ENCODE measurements around the gene LRRTM4.
"Not testable (repeated sequence)": the region's sequence is repeated elsewhere in the genome, so short reads cannot be mapped to it uniquely, and the experiment has no call there.

LRRTM4 gene

DNA sequence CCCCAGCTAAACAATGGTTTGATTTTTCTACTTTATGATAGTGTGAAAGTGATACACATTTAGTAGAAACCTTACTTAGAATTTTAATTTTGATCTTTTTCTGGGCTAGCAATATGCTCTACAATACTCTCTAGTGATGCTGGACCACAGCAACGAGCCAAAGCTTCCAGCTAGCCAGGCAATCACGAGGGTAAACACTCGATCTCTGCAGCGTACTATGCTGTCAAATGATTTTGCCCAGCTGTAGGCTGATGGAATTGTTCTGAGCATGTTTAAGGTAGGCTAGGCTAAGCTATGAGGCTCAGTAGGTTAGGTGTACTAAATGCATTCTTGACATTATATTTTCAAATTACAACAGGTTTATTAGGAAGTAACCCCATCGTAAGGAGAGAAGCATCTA is 207.5 kb downstream of the LRRTM4 start:
- no peak for DNase-seq (ENCODE audit: low spot score)

DNA sequence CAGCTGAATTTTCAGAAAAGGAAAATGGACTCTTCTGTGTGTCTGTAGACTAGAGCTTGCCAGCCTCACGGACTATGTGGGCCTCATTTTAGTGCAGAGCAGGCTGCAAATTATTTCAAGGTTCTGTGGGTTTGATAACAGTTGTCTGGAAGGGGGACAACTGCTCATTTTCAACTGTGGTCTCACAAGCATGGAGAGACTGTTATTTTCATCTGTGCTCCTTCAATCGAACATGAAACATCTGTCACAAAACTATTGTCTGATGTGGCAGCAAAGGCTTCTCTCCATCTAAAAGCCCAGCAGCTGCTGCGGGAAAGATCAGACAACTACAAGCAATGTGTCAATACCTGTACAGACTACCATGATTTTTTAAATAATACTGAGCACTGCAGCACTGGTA is 211.8 kb downstream of the LRRTM4 start:
- no peak for DNase-seq (ENCODE audit: low spot score)

DNA sequence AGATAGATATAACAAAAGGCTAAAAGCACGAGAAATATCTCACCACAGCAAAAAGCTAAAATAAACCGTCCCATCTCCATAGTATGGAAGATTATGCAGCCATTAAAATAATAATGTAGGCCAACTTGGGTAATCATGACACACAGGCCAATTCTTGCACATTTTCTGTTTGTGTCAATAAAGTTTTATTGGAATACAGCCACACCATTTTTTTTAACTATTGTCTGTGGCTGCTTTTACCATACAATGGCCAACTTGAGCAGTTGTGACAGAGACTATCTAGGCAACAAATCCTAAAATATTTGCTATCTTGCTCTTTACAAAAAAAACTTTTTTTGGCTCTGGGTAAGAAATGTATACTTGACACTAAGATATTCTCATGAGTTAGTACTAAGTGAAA is 212.5 kb downstream of the LRRTM4 start:
- DNase-seq (ENCODE audit: low spot score): no peak

DNA sequence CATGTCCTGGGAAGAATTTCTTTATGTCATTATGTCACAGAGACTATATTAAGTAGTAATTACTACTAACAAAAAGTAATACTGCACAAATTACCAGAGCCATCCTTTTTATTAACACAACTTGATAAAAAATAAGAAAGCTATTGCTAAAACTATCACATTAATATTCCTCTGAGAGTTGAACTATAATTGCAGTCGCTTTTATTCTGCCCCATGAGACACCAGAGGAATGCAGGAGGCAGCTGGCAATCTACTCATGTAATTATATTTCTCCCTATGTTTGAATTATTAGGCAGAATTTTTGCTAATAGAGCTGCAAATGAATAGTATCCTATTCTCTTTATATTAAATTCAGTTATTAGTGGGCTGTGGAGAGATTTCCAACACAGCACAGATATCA is 220.7 kb downstream of the LRRTM4 start:
- no peak for DNase-seq (ENCODE audit: low spot score)

DNA sequence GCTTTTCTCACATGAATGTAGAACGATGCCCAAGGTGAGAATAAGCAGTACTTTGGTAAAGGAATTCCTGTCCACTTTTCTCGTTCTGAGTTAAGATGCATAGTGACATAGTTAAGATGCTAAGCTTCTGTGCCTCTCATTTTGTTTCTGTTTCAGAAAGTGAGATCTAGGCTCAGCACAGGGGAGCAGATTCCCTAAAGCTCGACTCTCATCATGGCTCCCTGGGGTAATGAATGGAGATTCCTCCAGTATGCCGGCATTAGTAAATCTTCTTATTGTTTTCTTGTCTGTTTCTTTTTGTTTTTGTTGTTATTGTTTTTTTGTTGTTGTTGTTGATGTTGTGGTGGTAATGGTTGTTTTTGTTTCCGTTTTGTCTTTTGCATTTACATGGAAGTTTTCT is 225.4 kb downstream of the LRRTM4 start:
- no peak for DNase-seq (ENCODE audit: low spot score)

DNA sequence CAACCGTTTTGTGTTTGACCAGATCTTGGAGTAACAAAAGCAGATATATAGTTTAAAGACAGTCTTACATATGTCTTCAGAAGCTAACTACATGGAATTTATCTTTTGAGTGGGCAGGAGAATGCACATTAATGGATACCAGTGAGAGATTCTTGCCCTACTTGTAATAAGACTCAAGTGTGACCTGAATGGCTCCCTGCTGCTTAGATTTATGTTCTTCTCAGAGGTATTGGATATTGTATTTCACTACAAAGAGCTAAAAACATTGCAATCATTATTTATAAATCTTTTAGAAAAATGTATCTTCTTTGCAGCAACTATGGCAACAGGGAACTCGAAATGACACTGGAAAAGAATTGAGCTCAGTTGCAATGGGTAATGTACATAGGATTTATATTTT is 227.7 kb downstream of the LRRTM4 start:
- no peak for DNase-seq (ENCODE audit: low spot score)

DNA sequence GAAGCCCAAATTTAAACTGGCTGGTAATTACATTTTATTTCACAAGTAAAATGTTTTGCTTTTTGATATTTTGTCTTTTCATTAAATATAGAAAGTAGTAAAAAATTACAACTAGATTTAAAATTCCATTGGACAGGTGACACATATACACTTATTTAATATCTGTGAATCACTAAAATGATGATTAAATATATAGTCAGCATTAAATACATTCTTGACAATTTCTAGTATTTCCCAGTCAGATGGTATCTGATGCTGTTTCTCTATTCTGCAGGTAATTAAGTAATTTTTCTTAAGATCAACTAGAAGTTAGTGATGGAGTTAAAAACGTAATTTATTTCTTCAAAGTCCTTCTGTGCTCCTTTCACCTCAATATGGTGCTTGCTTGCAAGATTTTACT is 237.8 kb downstream of the LRRTM4 start:
- DNase-seq (ENCODE audit: low spot score): no peak

DNA sequence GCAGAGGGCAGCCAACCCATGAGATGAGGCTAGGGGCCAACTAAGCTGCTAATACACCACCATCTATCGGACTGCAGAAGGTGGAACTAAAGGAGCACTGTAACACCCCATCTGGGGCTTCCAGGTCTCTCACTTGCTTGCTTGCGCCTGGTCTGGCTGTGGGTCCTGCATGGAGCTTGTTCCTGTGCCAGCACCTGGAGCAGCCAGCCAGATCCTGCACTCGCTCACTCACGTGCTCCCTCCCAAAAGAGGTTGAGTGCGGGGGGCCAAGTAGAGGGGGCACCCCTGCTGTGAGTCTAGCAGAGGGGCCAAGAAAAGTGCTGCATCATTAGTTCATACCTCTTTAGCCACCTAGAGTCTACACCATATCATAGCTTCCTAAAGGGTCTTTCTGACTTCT is 250.9 kb downstream of the LRRTM4 start:
- DNase-seq (ENCODE audit: low spot score): no peak

DNA sequence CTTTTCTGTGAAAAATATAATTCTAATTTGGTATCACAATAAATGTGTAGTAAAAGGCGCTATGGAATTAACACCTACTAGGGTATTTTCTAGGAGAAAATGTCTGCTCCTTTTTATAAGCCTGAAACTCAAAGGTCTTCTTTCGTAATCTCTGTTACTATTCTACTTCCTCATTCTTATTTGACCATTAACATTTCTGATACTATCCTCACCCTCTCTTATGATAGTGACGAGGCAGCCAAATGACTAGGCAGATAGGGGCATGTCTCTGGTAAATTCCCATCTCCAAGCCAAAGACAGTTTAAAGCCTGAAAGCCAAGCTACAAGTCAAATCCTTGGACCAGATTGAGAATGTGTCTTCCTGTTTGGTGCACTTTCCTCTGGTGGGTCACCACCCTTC is 251.7 kb downstream of the LRRTM4 start:
- DNase-seq (ENCODE audit: low spot score): no peak

DNA sequence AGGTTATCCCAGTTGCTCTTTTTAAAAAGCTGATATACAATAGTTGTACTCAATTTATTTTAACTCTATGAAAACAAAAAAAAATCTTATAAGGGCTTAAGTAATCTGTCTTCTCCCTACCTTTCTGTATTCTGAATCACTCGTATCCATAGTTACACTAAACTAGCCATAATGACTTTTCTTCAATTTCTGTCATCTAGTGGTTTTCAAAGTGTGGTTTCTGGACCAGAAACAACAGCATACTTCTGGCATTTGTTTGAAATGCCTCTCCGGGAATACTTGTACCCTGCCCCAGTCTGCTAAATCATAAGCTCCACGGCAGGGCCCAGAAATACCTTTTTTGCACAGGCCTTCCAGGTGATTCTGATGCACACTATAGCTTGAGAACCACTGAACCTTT is 253.6 kb downstream of the LRRTM4 start:
- DNase-seq (ENCODE audit: low spot score): no peak

DNA sequence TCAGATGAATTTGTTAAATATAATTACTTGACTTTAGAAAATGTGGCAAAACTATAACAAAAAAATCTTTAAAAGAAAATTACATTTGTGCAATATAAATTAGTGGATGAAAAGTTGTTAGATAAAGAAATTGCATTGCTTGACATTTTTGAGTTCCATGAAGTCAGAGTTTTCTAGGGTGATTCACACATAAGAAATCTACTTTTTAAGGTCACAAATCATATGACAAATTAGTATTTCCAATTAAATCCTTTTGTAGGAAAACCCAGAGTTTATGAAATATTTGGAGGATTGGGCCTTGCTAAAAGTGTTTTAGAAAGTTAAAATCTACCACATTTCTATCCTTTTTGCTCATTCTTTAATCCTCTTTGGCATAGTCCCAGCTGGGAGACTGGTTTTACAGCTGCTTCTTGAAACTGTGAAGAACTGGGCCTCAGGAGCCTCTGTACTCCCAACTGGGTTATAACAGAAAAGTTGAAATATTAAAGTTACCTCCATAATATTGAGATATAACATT is 289.2 kb downstream of the LRRTM4 start:
- no peak for DNase-seq (ENCODE audit: low spot score)

DNA sequence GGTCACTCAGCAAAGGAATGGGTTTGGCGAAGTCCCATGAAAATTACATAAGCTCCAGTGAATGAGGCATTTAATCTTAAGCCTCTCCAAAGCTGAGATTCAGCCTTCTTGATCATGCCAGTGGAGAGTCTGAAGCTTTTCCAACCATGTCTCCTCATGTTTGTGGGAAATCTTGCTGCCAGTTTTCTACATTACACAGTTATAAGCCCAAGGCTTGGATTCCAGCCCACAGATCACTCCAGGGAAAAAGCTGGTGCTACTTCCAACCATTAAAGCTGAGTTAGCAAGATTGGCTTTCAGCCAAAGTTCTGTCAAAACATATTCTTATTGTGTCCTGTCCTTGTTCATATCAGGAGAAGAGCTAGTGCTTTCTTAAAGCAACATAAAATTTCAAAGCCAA is 293.8 kb downstream of the LRRTM4 start:
- no peak for DNase-seq (ENCODE audit: low spot score)

DNA sequence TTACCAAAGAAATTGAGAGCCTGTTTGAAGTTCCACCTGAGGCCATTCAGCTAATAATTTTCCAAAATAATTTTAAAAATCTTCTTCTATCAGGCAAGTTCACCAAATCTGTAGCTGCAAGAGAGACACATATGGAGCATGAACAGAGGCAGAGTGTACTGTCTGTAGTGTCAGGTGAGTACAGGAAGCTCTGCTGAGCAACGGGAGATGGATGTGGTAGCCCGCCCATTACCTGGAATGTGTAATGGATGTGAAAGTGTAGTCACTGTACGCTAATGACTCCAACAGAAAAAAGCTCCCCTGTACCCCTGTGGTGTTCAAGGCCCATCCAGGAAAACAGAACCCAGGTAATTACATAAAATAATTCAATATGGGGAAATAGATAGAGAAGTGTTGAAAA is 311.5 kb downstream of the LRRTM4 start:
- no peak for DNase-seq (ENCODE audit: low spot score)

DNA sequence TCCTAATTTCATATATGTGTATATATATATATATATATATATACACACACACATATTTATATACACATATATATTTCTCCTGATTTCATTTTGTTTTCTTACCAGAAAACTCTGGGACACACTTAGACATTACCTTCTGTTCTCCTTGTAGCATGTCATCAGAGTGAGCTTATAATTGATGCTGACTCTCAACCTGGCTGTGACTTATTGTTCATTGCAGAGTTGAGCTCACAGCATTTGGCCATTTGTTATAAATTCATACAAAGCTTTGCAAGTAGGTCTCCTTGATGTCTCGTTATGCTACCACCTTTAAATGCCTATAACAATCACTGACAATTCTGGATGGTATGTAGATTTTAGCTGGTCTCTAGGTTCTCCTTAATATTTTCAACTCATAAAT is 314.8 kb downstream of the LRRTM4 start:
- no peak for DNase-seq (ENCODE audit: low spot score)

DNA sequence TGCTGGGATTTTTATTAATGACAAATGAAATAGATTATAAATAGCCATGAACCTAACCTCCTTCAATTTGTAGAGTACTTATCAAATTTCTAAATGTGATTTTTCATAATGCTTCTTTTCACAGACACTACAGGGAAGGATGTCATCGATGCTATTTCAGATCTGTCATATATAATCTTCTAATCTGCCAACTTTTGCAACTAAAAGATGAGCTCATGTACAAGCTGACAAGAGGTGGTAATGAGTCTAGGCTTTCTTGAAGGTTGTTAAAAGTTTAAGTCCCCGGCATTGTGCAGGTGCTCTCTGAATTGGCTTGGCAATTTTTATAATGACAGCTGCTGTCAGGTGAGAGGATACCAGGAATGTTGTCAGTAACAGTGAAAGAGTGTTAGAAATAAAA is 320.4 kb downstream of the LRRTM4 start:
- DNase-seq (ENCODE audit: low spot score): no peak

DNA sequence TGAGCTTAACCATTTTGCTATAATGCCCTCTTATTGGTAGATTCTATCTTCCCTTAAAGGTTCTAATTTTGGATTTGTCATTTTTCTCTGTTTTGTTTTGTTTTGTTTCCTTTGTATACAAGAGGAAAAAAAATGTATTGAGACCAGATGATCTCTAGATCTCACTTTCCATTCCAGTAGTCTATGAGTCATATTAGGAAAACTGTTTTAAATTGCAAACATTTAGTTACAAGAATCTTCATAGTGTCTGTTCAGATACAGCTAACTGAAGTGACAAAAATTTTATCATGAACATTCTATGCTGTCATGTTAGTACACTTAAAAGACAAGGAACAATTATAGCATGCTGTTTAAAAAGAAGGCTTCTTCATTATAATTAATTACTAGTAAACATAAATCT is 322.8 kb downstream of the LRRTM4 start:
- no peak for DNase-seq (ENCODE audit: low spot score)

DNA sequence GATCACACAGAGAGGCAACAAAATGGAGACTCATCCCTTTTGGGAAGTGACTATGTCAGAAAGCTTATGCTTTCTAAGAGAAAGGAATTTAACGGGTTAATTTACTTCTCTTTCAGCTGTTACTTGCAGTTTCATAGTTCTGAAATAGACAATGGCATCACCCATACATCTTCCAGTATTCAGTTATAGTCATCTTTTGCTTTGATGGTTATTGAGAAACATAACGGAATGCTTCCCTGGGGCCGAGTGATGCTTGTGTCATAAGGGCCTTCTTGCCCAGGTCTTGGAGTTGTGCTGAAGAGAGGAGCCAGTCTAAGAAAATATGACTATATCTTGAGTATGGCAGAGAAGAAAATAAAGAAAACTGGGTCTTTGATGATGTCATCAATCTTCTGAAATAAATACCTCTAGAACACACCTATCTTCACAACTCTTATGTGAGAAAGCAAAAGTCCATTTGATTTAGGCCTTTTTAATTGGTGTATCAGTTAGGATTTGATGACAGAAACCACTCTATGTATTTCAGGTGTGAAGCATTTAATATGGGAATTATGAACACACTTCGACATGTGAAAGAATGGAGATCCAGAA is 328.2 kb downstream of the LRRTM4 start:
- no peak for DNase-seq (ENCODE audit: low spot score)

DNA sequence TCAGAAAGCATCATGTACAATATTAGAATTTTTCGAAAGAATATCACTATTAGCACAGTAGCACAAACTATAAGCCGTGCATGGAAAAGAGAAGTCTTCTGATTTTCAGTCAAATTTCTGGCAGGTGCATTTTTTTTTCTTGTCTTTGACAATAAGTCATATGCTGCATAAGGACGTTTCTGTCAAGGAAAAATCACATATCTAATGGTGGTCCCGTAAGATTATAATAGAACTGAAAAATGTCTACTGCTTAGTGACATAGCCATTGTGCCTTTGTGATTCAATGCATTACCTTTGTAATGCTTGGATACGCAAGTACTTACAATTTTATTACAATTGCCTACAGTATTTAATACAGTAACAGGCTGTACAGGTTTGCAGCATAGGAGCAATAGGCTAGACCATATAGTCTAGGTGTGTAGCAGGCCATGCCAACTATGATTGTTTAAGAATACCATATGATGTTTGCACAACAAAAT is 329.3 kb downstream of the LRRTM4 start:
- DNase-seq (ENCODE audit: low spot score): no peak

DNA sequence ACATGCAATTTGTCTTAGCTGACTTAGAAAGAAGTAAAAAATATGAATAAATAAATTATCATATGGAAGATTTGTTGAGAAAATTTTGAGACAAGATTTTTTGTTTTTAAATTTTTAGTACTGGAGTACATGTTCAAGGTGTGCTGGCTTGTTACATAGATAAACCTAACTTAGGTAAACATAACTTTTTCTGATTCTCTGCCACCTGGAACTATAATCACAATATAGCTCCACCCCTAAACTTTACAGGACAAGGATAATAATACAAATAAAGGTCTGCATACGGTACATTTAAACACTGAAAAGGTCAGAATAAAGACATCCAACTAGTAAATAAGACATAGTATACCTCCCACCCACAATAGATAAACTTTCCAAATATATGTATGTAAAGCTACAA is 330.5 kb downstream of the LRRTM4 start:
- no peak for DNase-seq (ENCODE audit: low spot score)

DNA sequence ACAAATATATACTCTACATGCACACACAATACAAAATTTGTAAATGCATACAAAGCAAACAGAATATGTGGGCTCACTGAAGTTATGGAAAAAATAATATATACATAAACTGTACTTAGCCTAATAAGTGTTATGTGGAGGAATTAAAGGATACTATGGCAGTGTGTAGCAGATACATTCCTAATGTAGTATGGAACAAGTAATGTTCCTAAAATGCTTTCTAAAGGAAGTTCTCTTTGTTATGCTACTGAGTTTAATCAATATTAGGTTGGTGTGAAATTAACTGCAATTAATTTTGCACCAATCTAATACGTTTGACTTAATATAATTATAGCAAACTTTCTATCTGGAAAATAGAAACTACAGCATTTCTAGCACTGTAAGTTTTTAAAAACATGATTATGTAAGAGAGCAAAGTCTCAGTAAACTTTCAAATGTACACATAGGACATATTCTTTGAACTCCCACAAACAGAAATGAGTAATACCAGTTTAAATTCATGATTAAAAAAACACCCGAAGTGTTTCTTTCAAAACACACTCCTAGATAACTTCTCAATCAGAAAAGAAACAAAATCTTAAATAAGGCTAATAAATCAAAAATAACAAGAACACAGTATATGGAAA is 331.3 kb downstream of the LRRTM4 start:
- DNase-seq (ENCODE audit: low spot score): no peak

DNA sequence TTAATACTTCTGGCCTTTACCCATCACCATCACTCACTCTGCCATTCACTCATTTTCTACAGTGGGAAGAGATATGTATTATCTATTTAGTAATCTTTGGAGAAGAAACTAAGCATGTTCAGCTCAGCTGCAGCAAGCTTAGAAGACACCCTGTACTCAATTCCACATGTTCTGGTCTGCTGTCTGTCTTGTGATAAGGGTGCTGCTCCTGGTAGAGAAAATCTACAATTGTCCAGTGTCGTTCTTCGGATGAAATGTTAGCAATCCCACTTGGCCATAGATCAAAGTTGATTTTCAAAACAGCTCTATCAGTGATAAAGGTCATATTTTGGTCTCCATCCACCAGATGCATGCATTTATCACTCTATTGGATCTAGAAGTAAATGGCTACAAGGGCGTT is 337.1 kb downstream of the LRRTM4 start:
- no peak for DNase-seq (ENCODE audit: low spot score)

DNA sequence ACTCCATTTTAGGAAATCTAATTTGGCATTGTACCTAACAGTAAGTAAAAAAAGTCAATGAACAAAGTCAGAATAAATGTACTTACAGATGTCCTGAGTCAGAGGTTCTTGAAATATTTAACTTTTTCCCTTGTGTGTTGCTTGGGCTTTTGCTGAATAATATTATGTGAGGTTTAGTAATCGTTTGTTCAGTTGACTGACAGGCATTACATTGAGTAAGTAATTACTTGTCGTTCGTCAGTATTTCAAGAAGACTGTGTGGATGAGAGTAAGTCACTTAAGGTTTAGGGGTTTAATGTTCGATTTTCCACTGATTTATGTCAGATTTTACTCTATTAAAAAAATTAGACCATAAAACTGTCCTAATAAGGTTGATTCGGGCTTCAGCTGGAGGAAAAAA is 342.9 kb downstream of the LRRTM4 start:
- no peak for DNase-seq (ENCODE audit: low spot score)

DNA sequence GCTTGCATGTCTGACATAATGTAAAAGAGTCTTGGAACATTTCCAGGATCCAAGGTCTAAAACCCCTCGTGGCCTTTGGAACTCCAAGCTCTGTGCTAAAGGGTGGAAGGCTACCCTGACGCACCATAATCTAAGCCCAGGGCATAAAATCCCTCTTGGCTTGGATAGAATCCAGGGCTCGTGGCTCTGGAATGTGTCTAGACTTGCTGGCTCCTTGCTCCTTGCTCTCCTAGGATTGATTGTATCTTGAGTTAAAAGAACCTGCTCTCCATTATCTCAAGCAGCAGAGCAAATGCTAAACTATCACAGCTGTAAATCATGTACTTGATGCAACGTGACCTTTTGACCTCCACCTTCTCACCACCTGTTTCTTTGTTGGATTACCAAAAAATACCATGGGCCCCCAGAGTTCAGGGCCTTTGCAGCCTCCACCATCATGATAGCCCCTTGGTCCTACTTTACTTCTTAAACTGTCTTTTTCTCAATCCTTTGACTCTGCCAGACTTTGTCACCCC is 346.9 kb downstream of the LRRTM4 start:
- not testable (repeated sequence) for DNase-seq (ENCODE audit: low spot score)

DNA sequence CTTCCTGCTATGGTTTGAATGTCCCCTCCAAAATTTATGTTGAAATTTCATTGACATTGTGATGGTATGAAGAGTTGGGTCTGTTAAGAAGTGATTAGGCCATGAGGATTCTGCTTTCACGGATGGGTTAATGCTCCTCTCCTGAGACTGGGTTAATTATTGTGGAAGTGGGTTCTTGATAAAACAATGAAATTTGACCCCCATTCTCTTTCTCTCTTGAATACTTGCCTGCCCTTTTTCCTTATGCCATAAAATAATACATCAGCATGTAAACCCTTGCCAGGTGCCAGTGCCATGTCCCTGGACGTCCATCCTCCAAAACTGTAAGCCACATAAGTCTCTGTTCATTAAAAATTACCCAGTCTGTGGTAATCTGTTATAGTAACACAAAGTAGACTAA is 352.8 kb downstream of the LRRTM4 start:
- no peak for DNase-seq (ENCODE audit: low spot score)

Data from hematopoietic multipotent progenitor cell treated with erythropoietin and hydrocortisone succinate and interleukin-3 and kit ligand, for 15 days (in vitro differentiated cells).